Lower leg skin (tissue), 4 donors: ENCODE measurements around the gene LSM14B. TPM values are rescaled to one million over a fixed set of nuclear protein-coding genes. Genes with fewer than 3 reads are reported as not detected.

ENCODE experiments used
- DNase-seq, 2 donors: peaks; one replicate each; pipeline ENCODE4 v3.0.0-alpha.2; 2019; ENCODE audit warnings: low spot score in 2 of 2
- H3K4me3 ChIP-seq: fragments of 200-600 bp; sonication (generic); 2 replicates; pipeline ENCODE4 v1.5.1; 2017; ENCODE audit warnings: mild to moderate bottlenecking, low read depth; ENCODE audit not compliant: poor library complexity, severe bottlenecking
- POLR2A ChIP-seq, 2 donors: fragments of 450-650 bp; IDR thresholded peaks; one replicate each; pipeline ENCODE4 v1.6.1; 2016 to 2017; ENCODE audit warnings: antibody characterized with exemption in 2 of 2, mild to moderate bottlenecking in 1 of 2, moderate library complexity in 1 of 2
- WGBS, 2 donors: methylation state at CpG; one replicate each; pipeline ENCODE4 v1.1.5; 2018; 5-methylcytosine and 5-hydroxymethylcytosine counted together
- intact Hi-C: fragments of 100-400 bp; cut with DNase I; formaldehyde crosslinking; loops from one replicate; pipeline ENCODE4 v1.15.0; 2023; ENCODE audit warnings: low total_unique reads
- total RNA-seq, 4 donors: library from RNA; depleted of rRNA; stranded (reverse); fragments of >200 nt; gene quantifications; one replicate each; pipeline ENCODE4 v1.1.0, GENCODE V29; 2016
- TF ChIP-seq, protein P1 (sequence below), 3 donors: fragments of 450-650 bp; IDR thresholded peaks; one replicate each; pipeline ENCODE4 v1.5.1; 2016; ENCODE audit warnings: antibody characterized with exemption in 3 of 3, mild to moderate bottlenecking in 3 of 3, moderate library complexity in 2 of 3

The LSM14B gene
- total RNA-seq, 4 donors from 2014 or later, result 44.9 to 60.3 (median 49.9) TPM

DNA sequence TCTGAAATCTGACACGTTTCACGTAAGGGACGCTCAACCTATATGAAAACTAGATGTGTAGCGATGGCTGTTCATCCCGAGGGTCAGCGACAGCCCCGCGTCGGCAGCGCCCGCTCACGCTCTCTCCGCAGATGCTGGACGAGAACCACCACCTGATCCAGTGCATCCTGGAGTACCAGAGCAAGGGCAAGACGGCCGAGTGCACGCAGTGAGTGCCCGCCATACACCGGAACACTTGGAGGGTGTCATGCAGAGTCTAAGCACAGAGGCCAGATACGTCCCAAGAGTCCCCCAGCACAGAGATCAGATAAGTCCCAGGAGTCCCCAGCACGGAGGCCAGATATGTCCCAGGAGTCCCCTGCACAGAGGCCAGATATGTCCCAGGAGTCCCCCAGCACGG, 36.3 kb downstream of the LSM14B start:
- no peak for TF ChIP-seq POLR2A (IDR thresholded peaks at IDR 0.05)
- TF ChIP-seq, protein P1, sequence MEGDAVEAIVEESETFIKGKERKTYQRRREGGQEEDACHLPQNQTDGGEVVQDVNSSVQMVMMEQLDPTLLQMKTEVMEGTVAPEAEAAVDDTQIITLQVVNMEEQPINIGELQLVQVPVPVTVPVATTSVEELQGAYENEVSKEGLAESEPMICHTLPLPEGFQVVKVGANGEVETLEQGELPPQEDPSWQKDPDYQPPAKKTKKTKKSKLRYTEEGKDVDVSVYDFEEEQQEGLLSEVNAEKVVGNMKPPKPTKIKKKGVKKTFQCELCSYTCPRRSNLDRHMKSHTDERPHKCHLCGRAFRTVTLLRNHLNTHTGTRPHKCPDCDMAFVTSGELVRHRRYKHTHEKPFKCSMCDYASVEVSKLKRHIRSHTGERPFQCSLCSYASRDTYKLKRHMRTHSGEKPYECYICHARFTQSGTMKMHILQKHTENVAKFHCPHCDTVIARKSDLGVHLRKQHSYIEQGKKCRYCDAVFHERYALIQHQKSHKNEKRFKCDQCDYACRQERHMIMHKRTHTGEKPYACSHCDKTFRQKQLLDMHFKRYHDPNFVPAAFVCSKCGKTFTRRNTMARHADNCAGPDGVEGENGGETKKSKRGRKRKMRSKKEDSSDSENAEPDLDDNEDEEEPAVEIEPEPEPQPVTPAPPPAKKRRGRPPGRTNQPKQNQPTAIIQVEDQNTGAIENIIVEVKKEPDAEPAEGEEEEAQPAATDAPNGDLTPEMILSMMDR (IDR thresholded peaks at IDR 0.05), result no peak
- H3K4me3 ChIP-seq, result no peak overlapping the region
- intact Hi-C loops, result no loop called here
- no peak for DNase-seq
- WGBS, 2 donors, result 95% methylated on average over 21 to 22 of the region's 22 CpGs

DNA sequence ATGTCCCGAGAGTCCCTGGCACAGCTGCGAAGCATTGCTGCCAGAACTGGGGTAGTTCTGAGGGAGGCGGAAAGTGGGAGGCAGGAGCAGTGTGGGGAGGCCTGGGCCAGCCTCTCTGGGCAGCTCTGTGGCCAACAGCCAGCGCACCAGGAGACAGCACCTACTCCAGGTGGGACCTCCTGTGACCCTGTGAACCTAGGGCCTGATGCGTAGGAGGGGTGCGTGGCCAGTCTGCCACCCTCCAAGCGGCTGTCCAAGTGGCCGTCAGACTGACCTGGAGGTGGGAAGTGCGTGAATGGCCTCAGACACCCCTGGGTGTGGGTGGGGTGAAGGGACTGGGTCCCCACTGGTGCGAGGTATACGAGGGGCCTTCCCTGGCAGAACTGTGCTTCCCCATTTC, 36.8 kb downstream of the LSM14B start:
- H3K4me3 ChIP-seq, result no peak overlapping the region
- intact Hi-C loops, result no loop called here
- TF ChIP-seq, protein P1 (IDR thresholded peaks at IDR 0.05), result no peak
- no peak for TF ChIP-seq POLR2A (IDR thresholded peaks at IDR 0.05)
- WGBS, 2 donors, result 91 to 98% methylated on average over 11 of the region's 11 CpGs
- DNase-seq, result no peak

DNA sequence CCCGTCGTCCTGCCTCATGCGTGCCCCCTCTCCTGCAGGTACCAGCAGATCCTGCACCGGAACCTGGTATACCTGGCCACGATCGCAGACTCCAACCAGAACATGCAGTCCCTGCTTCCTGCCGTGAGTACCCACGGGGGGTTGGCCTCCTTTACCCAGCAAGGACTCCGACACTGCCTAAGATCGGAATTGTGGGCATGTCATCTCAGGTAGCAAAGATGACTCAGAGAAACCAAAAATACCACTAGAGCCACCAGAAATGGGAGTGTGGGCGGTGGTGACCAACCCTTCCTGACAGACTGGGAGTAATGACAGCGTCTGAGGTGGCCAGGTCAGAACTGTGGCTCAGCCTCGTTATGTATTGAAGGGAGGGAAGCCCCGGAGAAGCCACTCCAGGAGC, 37.6 kb downstream of the LSM14B start:
- no peak for TF ChIP-seq POLR2A (IDR thresholded peaks at IDR 0.05)
- TF ChIP-seq, protein P1 (IDR thresholded peaks at IDR 0.05), result no peak
- intact Hi-C loops, result no loop called here
- no peak overlapping the region for H3K4me3 ChIP-seq
- no peak for DNase-seq
- 50 to 60% methylated on average over 10 to 14 of the region's 14 CpGs for WGBS, 2 donors

DNA sequence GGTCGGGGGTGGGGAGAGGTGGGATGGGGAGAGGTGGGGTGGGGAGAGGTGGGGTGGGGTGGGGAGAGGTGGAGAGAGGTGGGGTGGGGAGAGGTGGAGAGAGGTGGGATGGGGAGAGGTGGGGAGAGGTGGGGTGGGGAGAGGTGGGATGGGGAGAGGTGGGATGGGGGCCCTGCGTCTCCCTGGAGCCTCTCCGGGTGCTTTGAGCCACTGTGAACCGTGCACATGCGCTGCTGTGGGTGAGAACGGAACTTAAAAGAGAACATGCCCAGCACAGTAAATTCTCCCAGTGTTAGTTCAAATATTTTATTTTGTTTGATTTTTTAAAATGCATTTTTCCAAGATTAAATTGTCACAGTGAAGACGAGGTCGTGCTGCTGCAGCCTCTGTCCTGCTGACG, 38.0 kb downstream of the LSM14B start:
- TF ChIP-seq POLR2A (IDR thresholded peaks at IDR 0.05), result no peak
- TF ChIP-seq, protein P1 (IDR thresholded peaks at IDR 0.05), result no peak
- DNase-seq, result no peak
- H3K4me3 ChIP-seq, result no peak overlapping the region
- WGBS, 2 donors, result 78 to 82% methylated on average over 8 to 9 of the region's 9 CpGs
- intact Hi-C loops, result no loop called here

DNA sequence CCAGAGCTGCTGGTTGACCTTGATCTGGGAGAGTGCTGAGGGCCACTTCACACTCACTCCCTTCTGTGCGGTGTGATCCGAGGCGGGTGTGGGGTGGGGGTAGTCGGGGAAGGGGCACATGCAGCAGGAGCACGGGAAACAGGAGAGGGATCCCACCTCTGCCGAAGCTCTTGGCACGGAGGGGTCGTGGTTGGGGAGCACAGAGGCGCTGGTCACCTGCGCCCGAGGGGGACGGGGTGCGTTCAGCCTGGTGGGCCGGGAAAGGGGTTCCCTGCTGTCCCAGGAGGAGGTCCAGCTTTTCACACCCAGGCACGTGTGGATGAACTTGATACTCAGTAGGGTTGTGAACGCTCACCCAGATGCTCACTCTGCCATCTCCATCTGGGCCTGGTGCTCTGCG, 38.6 kb downstream of the LSM14B start:
- DNase-seq, result no peak
- 92 to 94% methylated on average over 15 to 17 of the region's 17 CpGs for WGBS, 2 donors
- intact Hi-C loops, result no loop called here
- TF ChIP-seq, protein P1 (IDR thresholded peaks at IDR 0.05), result no peak
- TF ChIP-seq POLR2A (IDR thresholded peaks at IDR 0.05), result no peak
- H3K4me3 ChIP-seq, result no peak overlapping the region

DNA sequence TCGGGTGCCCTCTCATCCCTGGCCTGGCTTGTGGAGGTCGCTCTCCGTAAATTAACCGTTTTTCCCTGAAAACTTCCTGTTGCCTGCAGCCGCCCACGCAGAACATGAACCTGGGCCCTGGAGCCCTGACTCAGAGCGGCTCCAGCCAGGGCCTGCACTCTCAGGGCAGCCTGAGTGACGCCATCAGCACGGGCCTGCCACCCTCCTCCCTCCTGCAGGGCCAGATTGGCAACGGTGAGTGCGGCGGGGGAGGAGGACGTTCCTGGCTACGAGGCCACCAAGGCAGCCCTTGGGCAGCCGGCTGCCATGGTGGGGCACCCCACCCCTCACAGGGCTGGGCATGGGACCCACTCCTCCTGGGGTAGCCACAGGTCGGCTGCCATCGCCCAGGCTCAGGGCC, 39.1 kb downstream of the LSM14B start:
- 65 to 72% methylated on average over 12 to 16 of the region's 17 CpGs for WGBS, 2 donors
- no peak for DNase-seq
- intact Hi-C loops, result no loop called here
- no peak overlapping the region for H3K4me3 ChIP-seq
- TF ChIP-seq, protein P1 (IDR thresholded peaks at IDR 0.05), result no peak
- no peak for TF ChIP-seq POLR2A (IDR thresholded peaks at IDR 0.05)
